Measurements from ENCODE around the gene DEAF1. TPM values are rescaled to one million over a fixed set of nuclear protein-coding genes. Genes with fewer than 3 reads are reported as not detected.
A peak's percentile ranks its signal among the peaks of the same experiment; 100 is the strongest.

The DEAF1 gene
- total and polyA plus RNA-seq, 2 of the 13 experiments (the other 11 are each of a cell fraction or from before 2014, with no cell fraction given): 22.3 to 29.6 TPM

DNA sequence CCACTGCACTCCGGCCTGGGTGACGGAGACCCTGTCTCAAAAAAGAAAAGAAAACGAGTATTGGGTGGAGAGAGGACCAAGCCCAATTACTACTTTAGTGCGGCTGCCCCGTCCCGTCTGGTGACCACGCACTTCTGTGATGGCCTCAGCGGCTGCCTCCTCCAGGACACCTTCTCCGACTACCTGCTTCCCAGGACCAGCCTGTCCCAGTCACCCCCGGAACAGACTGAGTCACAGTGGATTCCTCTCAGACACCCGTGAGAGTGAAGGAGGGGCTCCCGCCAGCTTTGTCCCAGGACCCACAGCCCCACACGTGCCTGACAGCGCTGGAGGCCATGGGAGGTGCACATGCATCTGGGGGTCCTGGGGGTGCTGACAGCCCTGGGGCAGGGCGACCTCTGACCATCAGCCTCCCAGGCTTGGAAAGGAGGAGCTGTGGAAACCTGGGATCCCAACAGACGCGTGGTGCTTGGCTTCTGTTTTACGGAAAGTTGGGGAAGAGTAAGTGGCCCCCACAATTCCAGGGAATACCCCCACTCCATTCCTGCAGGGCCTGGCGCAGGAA, 53.1 kb downstream of the DEAF1 start:
- ATAC-seq: no peak
- TF ChIP-seq ZNF616 (CRISPR knock-in tag; IDR thresholded peaks at IDR 0.05; ENCODE audit: low read depth) (no peak), ZNF224 (CRISPR knock-in tag; IDR thresholded peaks at IDR 0.05) (no peak), ZNF878 (CRISPR knock-in tag; IDR thresholded peaks at IDR 0.05) (no peak), STAG1 (CRISPR knock-in tag; IDR thresholded peaks at IDR 0.05) (no peak)
- TF ChIP-seq, protein P1, sequence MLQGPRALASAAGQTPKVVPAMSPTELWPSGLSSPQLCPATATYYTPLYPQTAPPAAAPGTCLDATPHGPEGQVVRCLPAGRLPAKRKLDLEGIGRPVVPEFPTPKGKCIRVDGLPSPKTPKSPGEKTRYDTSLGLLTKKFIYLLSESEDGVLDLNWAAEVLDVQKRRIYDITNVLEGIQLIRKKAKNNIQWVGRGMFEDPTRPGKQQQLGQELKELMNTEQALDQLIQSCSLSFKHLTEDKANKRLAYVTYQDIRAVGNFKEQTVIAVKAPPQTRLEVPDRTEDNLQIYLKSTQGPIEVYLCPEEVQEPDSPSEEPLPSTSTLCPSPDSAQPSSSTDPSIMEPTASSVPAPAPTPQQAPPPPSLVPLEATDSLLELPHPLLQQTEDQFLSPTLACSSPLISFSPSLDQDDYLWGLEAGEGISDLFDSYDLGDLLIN (CRISPR knock-in tag; IDR thresholded peaks at IDR 0.05; ENCODE audit: borderline replicate concordance): no peak
- TF ChIP-seq, protein P2, sequence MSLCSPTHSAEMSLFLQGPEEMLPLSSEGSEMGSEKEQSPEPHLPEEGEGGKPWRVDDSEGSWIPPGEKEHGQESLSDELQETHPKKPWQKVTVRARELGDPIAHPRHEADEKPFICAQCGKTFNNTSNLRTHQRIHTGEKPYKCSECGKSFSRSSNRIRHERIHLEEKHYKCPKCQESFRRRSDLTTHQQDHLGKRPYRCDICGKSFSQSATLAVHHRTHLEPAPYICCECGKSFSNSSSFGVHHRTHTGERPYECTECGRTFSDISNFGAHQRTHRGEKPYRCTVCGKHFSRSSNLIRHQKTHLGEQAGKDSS (CRISPR knock-in tag; IDR thresholded peaks at IDR 0.05; ENCODE audit: borderline replicate concordance, low read depth): no peak
- no peaks in the 10 kb centered on the region for H3K79me2 ChIP-seq (ENCODE audit: insufficient read depth, low read length)

More for the DNA sequence above, 53.1 kb downstream of the DEAF1 start:
- no peak for FAIRE-seq
- WGBS (ENCODE audit: low lambda C conversion rate): 98% methylated on average over 15 of the region's 19 CpGs
- Histone ChIP-seq H3K27me3 (ENCODE audit: control insufficient read depth in 1 of 2, insufficient read depth in 2 of 2, low read length in 2 of 2) (no peaks in the 10 kb centered on the region), H3K27ac (ENCODE audit: extremely low read length, insufficient read depth, low read length) (peak overlapping the region; percentile 52), H3K9me3 (ENCODE audit: low read length) (no peaks in the 10 kb centered on the region), H3K4me1 (ENCODE audit: insufficient read depth, low read length) (peaks cover 3% of the 10 kb centered on the region; the same call in 1 of the 2 replicates), H3K4me3 (replicated peaks in 1 of 3; ENCODE audit: insufficient read depth in 1 of 3, low read depth in 2 of 3, low read length in 3 of 3) (no peak overlapping the region), H3K9ac (ENCODE audit: insufficient read depth, low read depth, low read length) (no peak overlapping the region), H2AFZ (ENCODE audit: low read length) (no peak overlapping the region), H3K4me2 (ENCODE audit: low read depth, low read length) (no peak overlapping the region), H3K36me3 (replicated peaks in 1 of 2; ENCODE audit: control insufficient read depth in 1 of 2, insufficient read depth in 2 of 2, low read length in 2 of 2) (peaks cover 4 to 15% of the 10 kb centered on the region in 2 experiments; a peak in 3 of 5 replicates), H4K20me1 (ENCODE audit: insufficient read depth, low read length) (0 out of 2 replicates have a peak, but pooled peaks cover 5% of the 10 kb centered on the region)
- CTCF ChIA-PET (ENCODE audit: low intra/inter-chr PET ratio, low total read pairs): no interaction called here
- BruUV-seq (replicated peaks): no TSS peak
- DNase-seq (ENCODE audit: low spot score): no peak
- intact Hi-C loops (cut with micrococcal nuclease; ENCODE audit: unreplicated experiment) (no loop called here), in situ Hi-C loops (cut with HindIII; ENCODE audit: extremely low pct_ligation_motif_present, low pct_unique_long_range_greater_than_20kb) (no loop called here)
- POLR2A ChIA-PET: interaction anchor here (1.5 kb wide), 1 partner anchor 13 kb away, joined by 4 read pairs; no protein-coding TSS in a partner anchor
